Neural cell (in vitro differentiated cells): Measurements from ENCODE around the gene PATL1. TPM values are rescaled to one million over a fixed set of nuclear protein-coding genes. Genes with fewer than 3 reads are reported as not detected.

Experiments used
- H2AFZ ChIP-seq: fragments of 200-600, 300-800 bp; sonication (generic), shearing (Covaris generic); 2 replicates; pipeline ENCODE4 v1.6.0; 2014; ENCODE audit warnings: low read depth, mild to moderate bottlenecking, antibody characterized with exemption, low read length, moderate library complexity
- H3F3A ChIP-seq: fragments of 200-600 bp; shearing (Covaris generic); 2 replicates; pipeline ENCODE4 v1.6.1; 2016; ENCODE audit warnings: mild to moderate bottlenecking, moderate library complexity, mixed read lengths, antibody characterized with exemption, low read length; ENCODE audit not compliant: insufficient read depth, poor library complexity, severe bottlenecking
- H3K27ac ChIP-seq: fragments of 200-600, 300-800 bp; sonication (generic), shearing (Covaris generic); 2 replicates; pipeline ENCODE4 v1.5.1; 2014; ENCODE audit warnings: mild to moderate bottlenecking, low read length, moderate library complexity
- H3K27me3 ChIP-seq: fragments of 300-800, 200-600 bp; sonication (generic), shearing (Covaris generic); 2 replicates; pipeline ENCODE4 v1.6.0; 2014; ENCODE audit warnings: mild to moderate bottlenecking, low read depth, low read length, moderate library complexity; ENCODE audit not compliant: insufficient read depth
- H3K36me3 ChIP-seq: fragments of 300-800, 200-600 bp; sonication (generic), shearing (Covaris generic); 2 replicates; pipeline ENCODE4 v1.5.1; 2014; ENCODE audit warnings: mild to moderate bottlenecking, antibody characterized with exemption, low read length, moderate library complexity; ENCODE audit not compliant: insufficient read depth
- H3K4me2 ChIP-seq: fragments of 300-800, 200-600 bp; sonication (generic), shearing (Covaris generic); 2 replicates; pipeline ENCODE4 v1.6.0; 2014; ENCODE audit warnings: mild to moderate bottlenecking, low read length
- H3K4me3 ChIP-seq: fragments of 300-800, 200-600 bp; sonication (generic), shearing (Covaris generic); 2 replicates; pipeline ENCODE4 v1.5.1; 2014; ENCODE audit warnings: mild to moderate bottlenecking, low read length, moderate library complexity
- H3K79me2 ChIP-seq: fragments of 200-600 bp; shearing (Covaris generic); replicated peaks from 2 replicates; pipeline ENCODE4 v1.6.0; 2014; ENCODE audit warnings: mild to moderate bottlenecking, low read length, moderate library complexity; ENCODE audit not compliant: insufficient read depth
- H3K9ac ChIP-seq: fragments of 300-800, 200-600 bp; sonication (generic), shearing (Covaris generic); 2 replicates; pipeline ENCODE4 v1.6.1; 2016; ENCODE audit warnings: mild to moderate bottlenecking, low read length, mixed read lengths
- H3K9me2 ChIP-seq: fragments of 200-600 bp; shearing (Covaris generic); 2 replicates; pipeline ENCODE4 v1.6.1; 2016; ENCODE audit warnings: mild to moderate bottlenecking, low read length, mixed read lengths; ENCODE audit not compliant: insufficient read depth
- H3K9me3 ChIP-seq: fragments of 200-600, 300-800 bp; sonication (generic), shearing (Covaris generic); 2 replicates; pipeline ENCODE4 v1.6.1; 2016; ENCODE audit warnings: mild to moderate bottlenecking, mixed run types, low read length, moderate library complexity, mixed read lengths
- H4K20me1 ChIP-seq: fragments of 200-600 bp; shearing (Covaris generic); 2 replicates; pipeline ENCODE4 v1.6.1; 2016; ENCODE audit warnings: mild to moderate bottlenecking, mixed run types; ENCODE audit not compliant: insufficient read depth
- EP300 ChIP-seq: fragments of 450-650 bp; conservative IDR thresholded peaks from 2 replicates; pipeline ENCODE4 v1.6.1; 2014; ENCODE audit warnings: antibody characterized with exemption, mild to moderate bottlenecking, moderate library complexity; ENCODE audit not compliant: poor library complexity, severe bottlenecking
- EZH2 ChIP-seq: fragments of 200-600, 300-800 bp; shearing (Covaris generic), sonication (generic); IDR thresholded peaks from 2 replicates; pipeline ENCODE4 v1.6.1; 2014; ENCODE audit warnings: antibody characterized with exemption, low read length, borderline replicate concordance, mild to moderate bottlenecking; ENCODE audit not compliant: insufficient read depth, poor library complexity, severe bottlenecking
- MXI1 ChIP-seq: fragments of 450-650 bp; conservative IDR thresholded peaks from 2 replicates; pipeline ENCODE4 v1.6.1; 2014; ENCODE audit warnings: antibody characterized with exemption, mild to moderate bottlenecking; ENCODE audit not compliant: poor library complexity, severe bottlenecking
- POLR2AphosphoS5 ChIP-seq: IDR thresholded peaks from 2 replicates; pipeline ENCODE4 v1.6.1; 2012
- RAD21 ChIP-seq: fragments of 450-650 bp; conservative IDR thresholded peaks from 2 replicates; pipeline ENCODE4 v1.6.1; 2014; ENCODE audit warnings: antibody characterized with exemption, mild to moderate bottlenecking, moderate library complexity
- SMC3 ChIP-seq: fragments of 450-650 bp; conservative IDR thresholded peaks from 2 replicates; pipeline ENCODE4 v1.6.1; 2014; ENCODE audit warnings: antibody characterized with exemption, mild to moderate bottlenecking, moderate library complexity; ENCODE audit not compliant: poor library complexity
- TAF1 ChIP-seq: IDR thresholded peaks from 2 replicates; pipeline ENCODE4 v1.6.1; 2012; ENCODE audit warnings: low read depth
- polyA plus RNA-seq: library from polyadenylated mRNA; depleted of rRNA; stranded (reverse); fragments of >200 nt; gene quantifications from 2 replicates; pipeline ENCODE4 v1.2.3, GENCODE V29; 2014
- TF ChIP-seq, protein P1 (sequence below): IDR thresholded peaks from 2 replicates; pipeline ENCODE4 v1.6.1; 2012; ENCODE audit warnings: borderline replicate concordance
- TF ChIP-seq, protein P2 (sequence below): fragments of 450-650 bp; IDR thresholded peaks from 2 replicates; pipeline ENCODE4 v1.5.1; 2014; ENCODE audit warnings: antibody characterized with exemption, mild to moderate bottlenecking, moderate library complexity; ENCODE audit not compliant: poor library complexity, severe bottlenecking

The PATL1 gene
- polyA plus RNA-seq, 1 donor from 2014 or later, result 3.2 TPM

DNA sequence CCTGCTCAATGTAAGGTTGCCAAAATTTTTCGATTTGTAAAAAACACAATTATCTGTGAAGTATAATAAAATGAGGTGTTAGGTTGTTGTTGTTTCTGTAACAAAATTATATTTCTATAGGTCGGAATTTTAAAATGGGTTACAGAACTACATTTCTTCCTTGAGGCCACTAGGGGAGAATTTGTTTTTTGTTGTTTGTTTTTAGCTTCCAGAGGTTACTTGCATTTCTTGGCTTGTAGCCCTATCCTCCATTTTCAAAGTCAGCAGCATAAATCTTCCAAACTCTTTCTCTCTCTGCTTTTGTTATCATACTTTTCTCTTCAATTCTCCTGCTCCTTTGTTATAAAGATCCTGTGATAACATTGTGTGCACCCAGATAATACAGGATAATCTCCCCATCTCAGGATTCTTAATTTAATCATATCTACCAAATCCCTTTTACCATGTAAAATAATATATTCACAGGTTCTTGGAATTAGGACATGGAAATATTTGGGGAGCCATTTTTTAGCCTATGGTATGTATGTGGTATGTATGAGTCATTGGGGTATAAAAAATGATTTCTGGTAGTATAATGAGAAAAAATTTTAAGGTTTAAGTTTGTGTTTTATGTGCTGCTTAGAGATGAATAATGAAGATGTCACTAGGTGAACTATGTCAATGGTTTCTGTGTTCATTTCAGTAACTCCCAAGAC lies 9.4 kb upstream of the PATL1 start:
- TF ChIP-seq TAF1 (no peak), MXI1 (no peak), EZH2 (no peak), SMC3 (no peak), EP300 (no peak), RAD21 (no peak), POLR2AphosphoS5 (no peak)
- TF ChIP-seq, protein P1, sequence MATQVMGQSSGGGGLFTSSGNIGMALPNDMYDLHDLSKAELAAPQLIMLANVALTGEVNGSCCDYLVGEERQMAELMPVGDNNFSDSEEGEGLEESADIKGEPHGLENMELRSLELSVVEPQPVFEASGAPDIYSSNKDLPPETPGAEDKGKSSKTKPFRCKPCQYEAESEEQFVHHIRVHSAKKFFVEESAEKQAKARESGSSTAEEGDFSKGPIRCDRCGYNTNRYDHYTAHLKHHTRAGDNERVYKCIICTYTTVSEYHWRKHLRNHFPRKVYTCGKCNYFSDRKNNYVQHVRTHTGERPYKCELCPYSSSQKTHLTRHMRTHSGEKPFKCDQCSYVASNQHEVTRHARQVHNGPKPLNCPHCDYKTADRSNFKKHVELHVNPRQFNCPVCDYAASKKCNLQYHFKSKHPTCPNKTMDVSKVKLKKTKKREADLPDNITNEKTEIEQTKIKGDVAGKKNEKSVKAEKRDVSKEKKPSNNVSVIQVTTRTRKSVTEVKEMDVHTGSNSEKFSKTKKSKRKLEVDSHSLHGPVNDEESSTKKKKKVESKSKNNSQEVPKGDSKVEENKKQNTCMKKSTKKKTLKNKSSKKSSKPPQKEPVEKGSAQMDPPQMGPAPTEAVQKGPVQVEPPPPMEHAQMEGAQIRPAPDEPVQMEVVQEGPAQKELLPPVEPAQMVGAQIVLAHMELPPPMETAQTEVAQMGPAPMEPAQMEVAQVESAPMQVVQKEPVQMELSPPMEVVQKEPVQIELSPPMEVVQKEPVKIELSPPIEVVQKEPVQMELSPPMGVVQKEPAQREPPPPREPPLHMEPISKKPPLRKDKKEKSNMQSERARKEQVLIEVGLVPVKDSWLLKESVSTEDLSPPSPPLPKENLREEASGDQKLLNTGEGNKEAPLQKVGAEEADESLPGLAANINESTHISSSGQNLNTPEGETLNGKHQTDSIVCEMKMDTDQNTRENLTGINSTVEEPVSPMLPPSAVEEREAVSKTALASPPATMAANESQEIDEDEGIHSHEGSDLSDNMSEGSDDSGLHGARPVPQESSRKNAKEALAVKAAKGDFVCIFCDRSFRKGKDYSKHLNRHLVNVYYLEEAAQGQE, result no peak
- TF ChIP-seq, protein P2, sequence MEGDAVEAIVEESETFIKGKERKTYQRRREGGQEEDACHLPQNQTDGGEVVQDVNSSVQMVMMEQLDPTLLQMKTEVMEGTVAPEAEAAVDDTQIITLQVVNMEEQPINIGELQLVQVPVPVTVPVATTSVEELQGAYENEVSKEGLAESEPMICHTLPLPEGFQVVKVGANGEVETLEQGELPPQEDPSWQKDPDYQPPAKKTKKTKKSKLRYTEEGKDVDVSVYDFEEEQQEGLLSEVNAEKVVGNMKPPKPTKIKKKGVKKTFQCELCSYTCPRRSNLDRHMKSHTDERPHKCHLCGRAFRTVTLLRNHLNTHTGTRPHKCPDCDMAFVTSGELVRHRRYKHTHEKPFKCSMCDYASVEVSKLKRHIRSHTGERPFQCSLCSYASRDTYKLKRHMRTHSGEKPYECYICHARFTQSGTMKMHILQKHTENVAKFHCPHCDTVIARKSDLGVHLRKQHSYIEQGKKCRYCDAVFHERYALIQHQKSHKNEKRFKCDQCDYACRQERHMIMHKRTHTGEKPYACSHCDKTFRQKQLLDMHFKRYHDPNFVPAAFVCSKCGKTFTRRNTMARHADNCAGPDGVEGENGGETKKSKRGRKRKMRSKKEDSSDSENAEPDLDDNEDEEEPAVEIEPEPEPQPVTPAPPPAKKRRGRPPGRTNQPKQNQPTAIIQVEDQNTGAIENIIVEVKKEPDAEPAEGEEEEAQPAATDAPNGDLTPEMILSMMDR, result no peak
- Histone ChIP-seq H4K20me1 (no peaks in the 10 kb centered on the region), H3K4me3 (no peak overlapping the region), H3K9me3 (no peaks in the 10 kb centered on the region), H3K9me2 (no peaks in the 10 kb centered on the region), H3K27me3 (no peaks in the 10 kb centered on the region), H2AFZ (no peak overlapping the region), H3K36me3 (no peaks in the 10 kb centered on the region), H3F3A (no peaks in the 10 kb centered on the region), H3K9ac (no peak overlapping the region), H3K79me2 (no peaks in the 10 kb centered on the region), H3K27ac (no peak overlapping the region), H3K4me2 (no peak overlapping the region)

DNA sequence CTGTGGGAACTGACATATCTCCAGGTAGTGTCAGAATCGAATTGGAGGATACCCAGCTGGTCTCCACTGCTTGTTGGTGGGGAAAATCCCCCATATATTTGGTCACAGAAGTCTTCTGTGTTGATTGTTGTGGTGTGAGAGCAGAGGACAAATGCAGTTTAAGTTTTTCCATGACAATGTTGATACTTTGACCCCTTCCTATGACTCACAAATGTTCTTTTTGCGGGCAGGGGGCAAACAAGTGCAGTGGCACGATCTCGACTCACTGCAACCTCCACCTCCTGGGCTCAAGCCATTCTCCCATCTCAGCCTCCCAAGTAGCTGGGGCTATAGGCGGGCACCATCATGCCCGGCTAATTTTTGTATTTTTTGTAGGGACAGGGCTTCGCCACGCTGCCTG lies 7.4 kb upstream of the PATL1 start:
- no peaks in the 10 kb centered on the region for H3K9me3 ChIP-seq
- no peaks in the 10 kb centered on the region for H3F3A ChIP-seq
- H3K9me2 ChIP-seq, result no peaks in the 10 kb centered on the region
- H3K79me2 ChIP-seq, result no peaks in the 10 kb centered on the region
- H2AFZ ChIP-seq, result no peak overlapping the region
- H3K27ac ChIP-seq, result no peak overlapping the region
- H3K4me3 ChIP-seq, result no peak overlapping the region
- no peaks in the 10 kb centered on the region for H3K27me3 ChIP-seq
- H4K20me1 ChIP-seq, result no peaks in the 10 kb centered on the region
- H3K4me2 ChIP-seq, result no peak overlapping the region
- H3K9ac ChIP-seq, result no peak overlapping the region
- H3K36me3 ChIP-seq, result no peaks in the 10 kb centered on the region
- TF ChIP-seq EP300, result no peak
- TF ChIP-seq, protein P1, result no peak
- TF ChIP-seq RAD21, result no peak
- TF ChIP-seq SMC3, result no peak
- no peak for TF ChIP-seq EZH2
- no peak for TF ChIP-seq POLR2AphosphoS5
- no peak for TF ChIP-seq MXI1
- TF ChIP-seq TAF1, result no peak
- TF ChIP-seq, protein P2, result no peak
